Neural progenitor cell (in vitro differentiated cells): Measurements from ENCODE around the gene ATF6B. TPM values are rescaled to one million over a fixed set of nuclear protein-coding genes. Genes with fewer than 3 reads are reported as not detected.

ENCODE experiments used
- DNase-seq: peaks from one replicate; pipeline ENCODE4 v3.0.0-alpha.2; 2016; ENCODE audit warnings: low spot score
- H2AFZ ChIP-seq: fragments of 200-600 bp; sonication (generic); replicated peaks from 2 replicates; pipeline ENCODE4 v1.6.1; 2016; ENCODE audit warnings: antibody characterized with exemption
- H3F3A ChIP-seq: fragments of 200-600 bp; sonication (generic); 2 replicates; pipeline ENCODE4 v1.6.1; 2016; ENCODE audit warnings: antibody characterized with exemption, low read depth
- H3K27ac ChIP-seq: fragments of 200-600 bp; sonication (generic); 2 replicates; pipeline ENCODE4 v1.5.1; 2016; ENCODE audit warnings: mild to moderate bottlenecking
- H3K27me3 ChIP-seq: fragments of 200-600 bp; sonication (generic); 2 replicates; pipeline ENCODE4 v1.6.1; 2016; ENCODE audit warnings: mild to moderate bottlenecking, moderate library complexity
- H3K36me3 ChIP-seq: fragments of 200-600 bp; sonication (generic); 2 replicates; pipeline ENCODE4 v1.5.1; 2016
- H3K4me1 ChIP-seq: fragments of 200-600 bp; sonication (generic); 2 replicates; pipeline ENCODE4 v1.6.1; 2016; ENCODE audit warnings: mixed run types
- H3K4me2 ChIP-seq: fragments of 200-600 bp; sonication (generic); 2 replicates; pipeline ENCODE4 v1.6.1; 2016
- H3K4me3 ChIP-seq: fragments of 200-600 bp; sonication (generic); 2 replicates; pipeline ENCODE4 v1.5.1; 2016
- H3K79me2 ChIP-seq: fragments of 200-600 bp; sonication (generic); 2 replicates; pipeline ENCODE4 v1.6.1; 2016; ENCODE audit warnings: low read depth
- H3K9ac ChIP-seq: fragments of 200-600 bp; sonication (generic); 2 replicates; pipeline ENCODE4 v1.6.1; 2016
- H3K9me3 ChIP-seq: fragments of 200-600 bp; sonication (generic); 2 replicates; pipeline ENCODE4 v1.5.1; 2016; ENCODE audit warnings: low read depth
- H4K20me1 ChIP-seq: fragments of 200-600 bp; sonication (generic); 2 replicates; pipeline ENCODE4 v1.6.1; 2016; ENCODE audit warnings: low read depth
- H3K27ac Mint-ChIP-seq: 3 replicates; pipeline ENCODE4 v1.8.0; 2021; ENCODE audit warnings: mixed read lengths
- H3K27me3 Mint-ChIP-seq: 2 replicates; pipeline ENCODE4 v1.8.0; 2022; ENCODE audit warnings: low read depth, mild to moderate bottlenecking, inconsistent platforms, moderate library complexity, mixed read lengths; ENCODE audit not compliant: insufficient read depth
- H3K36me3 Mint-ChIP-seq: 3 replicates; pipeline ENCODE4 v1.8.0; 2021; ENCODE audit warnings: mixed read lengths
- H3K4me1 Mint-ChIP-seq: 3 replicates; pipeline ENCODE4 v1.8.0; 2021; ENCODE audit warnings: mixed read lengths
- H3K4me3 Mint-ChIP-seq: 3 replicates; pipeline ENCODE4 v1.8.0; 2021; ENCODE audit warnings: mild to moderate bottlenecking, moderate library complexity, mixed read lengths
- H3K9me3 Mint-ChIP-seq: 3 replicates; pipeline ENCODE4 v1.8.0; 2020; ENCODE audit warnings: mixed read lengths
- CTCF ChIP-seq: fragments of 200-600 bp; sonication (generic); IDR thresholded peaks from 2 replicates; pipeline ENCODE4 v1.5.1; 2017; ENCODE audit warnings: antibody characterized with exemption, mild to moderate bottlenecking
- EZH2 ChIP-seq: fragments of 200-600 bp; sonication (generic); IDR thresholded peaks from 2 replicates; pipeline ENCODE4 v1.6.1; 2017; ENCODE audit warnings: antibody characterized with exemption, mild to moderate bottlenecking, moderate library complexity
- EZH2phosphoT487 ChIP-seq: fragments of 200-600 bp; sonication (generic); IDR thresholded peaks from 2 replicates; pipeline ENCODE4 v1.6.1; 2017; ENCODE audit warnings: antibody characterized with exemption
- total RNA-seq: library from RNA; depleted of rRNA; stranded (reverse); fragments of >200 nt; gene quantifications from 2 replicates; pipeline ENCODE4 v1.2.3, GENCODE V29; 2015; ENCODE audit warnings: low replicate concordance

Gene ATF6B
- total RNA-seq, 1 donor from 2014 or later, result 19.4 TPM

DNA sequence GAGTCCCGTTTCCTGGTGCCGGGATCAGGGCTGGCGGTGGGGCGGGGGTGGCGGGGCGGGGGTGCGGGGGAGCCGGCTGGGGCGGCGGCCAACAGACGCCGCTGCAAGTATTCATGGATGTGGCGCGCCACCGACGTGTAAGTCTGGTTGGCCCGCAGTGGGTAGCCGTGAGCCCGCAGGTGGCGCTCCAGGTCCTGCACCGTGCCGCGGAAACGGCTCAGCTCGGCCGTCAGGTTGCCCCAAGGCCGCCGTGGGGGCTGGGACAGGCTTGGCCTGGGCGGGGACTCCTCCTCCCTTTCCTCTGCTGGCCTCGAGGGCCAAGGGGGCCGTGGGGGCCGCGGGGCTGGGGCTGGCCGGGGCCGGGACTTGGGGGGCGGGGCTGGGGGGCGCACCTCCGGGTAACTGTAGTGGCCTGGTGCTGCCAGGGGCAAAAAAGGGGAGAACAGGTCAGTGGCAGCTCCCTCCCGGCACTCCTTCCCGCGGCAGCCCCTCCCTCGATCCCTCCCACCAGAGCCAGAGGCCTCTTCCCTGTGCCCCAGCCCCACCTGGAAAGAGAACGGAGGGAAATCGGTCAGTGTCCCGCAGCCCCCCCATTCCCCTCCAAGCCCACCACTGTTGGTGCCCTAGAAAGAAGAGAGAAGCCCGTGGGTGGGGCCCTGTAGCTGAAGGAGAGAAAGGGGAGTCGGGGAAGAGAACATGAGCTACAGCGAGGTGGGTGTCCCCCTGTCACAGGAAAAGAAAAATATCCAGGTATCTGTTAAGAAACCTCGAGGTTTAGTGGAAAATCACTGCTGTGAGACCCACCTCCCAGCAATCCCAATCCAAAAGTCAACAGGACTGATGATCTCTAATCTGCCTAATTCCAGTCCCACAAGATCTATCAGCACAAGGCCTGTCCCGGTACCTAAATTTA is 40.2 kb downstream of the ATF6B start:
- peaks cover 5% of the 10 kb centered on the region for H3K4me1 ChIP-seq
- Mint-ChIP-seq H3K9me3 (no peaks in the 10 kb centered on the region), H3K4me3 (peak overlapping the region; percentile 18), H3K27ac (peak overlapping the region; percentile 22), H3K36me3 (no peaks in the 10 kb centered on the region), H3K4me1 (peaks cover 4% of the 10 kb centered on the region), H3K27me3 (peaks cover 11% of the 10 kb centered on the region)
- peaks cover 7% of the 10 kb centered on the region for H3F3A ChIP-seq
- no peaks in the 10 kb centered on the region for H3K79me2 ChIP-seq
- peaks cover 14% of the 10 kb centered on the region for H3K27me3 ChIP-seq
- H3K9me3 ChIP-seq, result no peaks in the 10 kb centered on the region
- no peak for TF ChIP-seq EZH2phosphoT487
- peak; percentile 66 for TF ChIP-seq CTCF
- no peak overlapping the region for H3K9ac ChIP-seq
- peak overlapping the region; percentile 84 for H2AFZ ChIP-seq
- peak; percentile 94 for DNase-seq
- no peaks in the 10 kb centered on the region for H4K20me1 ChIP-seq
- H3K27ac ChIP-seq, result no peak overlapping the region
- H3K36me3 ChIP-seq, result no peaks in the 10 kb centered on the region
- H3K4me2 ChIP-seq, result peak overlapping the region; percentile 76
- peak overlapping the region; percentile 32 for H3K4me3 ChIP-seq

DNA sequence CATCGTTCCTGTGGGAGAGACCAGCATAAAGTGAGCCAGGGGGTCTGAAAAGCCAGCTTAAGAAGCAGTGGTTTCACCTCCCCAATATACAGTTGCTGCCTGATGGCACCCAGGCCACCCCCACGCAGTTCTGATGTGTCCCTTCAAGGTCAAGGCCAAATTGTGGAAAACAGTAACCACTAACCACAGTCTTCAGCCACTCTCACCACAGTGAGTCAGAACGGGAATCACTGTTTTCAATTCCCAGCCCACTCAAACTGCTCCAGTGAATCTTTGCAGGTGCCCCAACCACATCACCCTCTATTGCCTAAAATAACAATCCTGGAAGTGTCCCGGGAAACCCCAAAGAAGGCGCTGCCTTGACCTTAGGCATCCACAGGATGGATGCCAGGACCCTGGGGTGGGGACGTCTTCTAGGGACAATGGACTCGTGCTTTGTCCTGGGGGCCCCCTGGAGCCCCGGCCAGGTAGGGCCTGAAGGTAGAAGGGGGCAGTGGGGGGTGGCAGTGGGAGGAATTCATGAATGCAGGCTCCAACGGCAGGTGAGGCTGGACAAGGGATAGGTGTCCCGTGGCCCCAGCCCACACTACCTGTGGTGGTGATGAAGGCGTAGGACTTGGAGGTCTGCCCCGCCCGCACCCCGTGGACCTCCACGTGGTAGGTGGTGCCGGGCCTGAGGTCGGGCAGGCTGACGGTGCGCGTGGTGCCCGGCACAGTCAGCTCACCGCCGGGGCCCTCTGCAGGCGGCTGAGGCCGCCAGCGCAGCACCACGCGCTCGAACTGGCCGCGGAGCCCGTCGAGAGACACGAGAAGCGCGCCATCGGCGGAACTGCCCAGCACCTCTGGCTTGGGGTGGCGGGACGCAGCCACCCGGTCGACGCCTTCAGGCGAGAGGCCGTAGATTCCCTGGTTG is 41.1 kb downstream of the ATF6B start:
- H2AFZ ChIP-seq, result peak overlapping the region; percentile 84
- no peaks in the 10 kb centered on the region for H3K9me3 Mint-ChIP-seq
- H3K36me3 Mint-ChIP-seq, result no peaks in the 10 kb centered on the region
- H3K36me3 ChIP-seq, result no peaks in the 10 kb centered on the region
- no peak overlapping the region for H3K27ac Mint-ChIP-seq
- H3K79me2 ChIP-seq, result no peaks in the 10 kb centered on the region
- DNase-seq, result no peak
- peaks cover 4% of the 10 kb centered on the region for H3K4me1 Mint-ChIP-seq
- H3K27ac ChIP-seq, result no peak overlapping the region
- H3K4me3 ChIP-seq, result peak overlapping the region; percentile 32
- peak overlapping the region; percentile 76 for H3K4me2 ChIP-seq
- H3K4me3 Mint-ChIP-seq, result no peak overlapping the region
- no peak overlapping the region for H3K9ac ChIP-seq
- H3K27me3 ChIP-seq, result peaks cover 14% of the 10 kb centered on the region
- TF ChIP-seq CTCF (no peak), EZH2 (no peak), EZH2phosphoT487 (no peak)
- no peaks in the 10 kb centered on the region for H3K9me3 ChIP-seq
- H4K20me1 ChIP-seq, result no peaks in the 10 kb centered on the region
- peaks cover 11% of the 10 kb centered on the region for H3K27me3 Mint-ChIP-seq
- peaks cover 5% of the 10 kb centered on the region for H3K4me1 ChIP-seq
- peaks cover 7% of the 10 kb centered on the region for H3F3A ChIP-seq

DNA sequence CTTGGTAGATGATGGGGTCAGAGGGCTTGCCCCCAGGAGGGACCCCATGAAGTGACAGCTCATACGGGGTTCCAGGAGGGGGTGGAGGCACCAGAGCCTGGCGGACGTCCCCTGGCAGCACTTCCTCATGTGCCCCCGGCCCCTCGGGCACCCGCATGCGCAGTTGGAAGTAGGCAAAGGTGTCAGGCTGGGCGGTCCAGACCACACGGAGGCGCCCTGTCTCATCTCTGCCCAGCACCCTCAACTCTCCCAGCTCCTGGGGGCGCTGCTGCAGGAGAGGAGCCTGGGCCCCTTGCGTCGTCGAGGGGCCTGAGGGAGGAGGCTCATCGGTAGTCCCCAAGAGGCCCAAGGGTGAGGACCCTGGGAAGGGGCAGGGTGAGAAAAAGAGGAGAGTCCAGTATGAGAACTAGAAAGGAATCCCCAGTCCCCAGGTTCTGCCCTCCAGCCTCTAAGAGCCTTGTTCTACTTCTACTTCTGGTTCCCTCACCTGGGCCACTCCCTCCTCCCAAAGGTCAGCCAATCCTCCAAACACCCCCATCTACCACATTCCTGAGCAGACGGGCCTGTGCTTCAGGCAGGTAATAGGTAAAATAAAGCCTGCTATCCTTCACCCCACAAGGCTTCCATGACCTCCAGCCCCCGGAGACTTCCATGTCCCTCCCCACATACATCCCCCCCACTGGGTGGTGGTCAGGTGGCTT is 42.1 kb downstream of the ATF6B start:
- Histone ChIP-seq H3K36me3 (no peaks in the 10 kb centered on the region), H3K4me1 (peaks cover 5% of the 10 kb centered on the region), H3K27me3 (peaks cover 14% of the 10 kb centered on the region), H3K9ac (no peak overlapping the region), H3K9me3 (no peaks in the 10 kb centered on the region), H4K20me1 (no peaks in the 10 kb centered on the region), H3K4me3 (no peak overlapping the region), H3K4me2 (no peak overlapping the region), H3F3A (peaks cover 7% of the 10 kb centered on the region), H3K79me2 (no peaks in the 10 kb centered on the region), H3K27ac (no peak overlapping the region), H2AFZ (no peak overlapping the region)
- TF ChIP-seq CTCF (no peak), EZH2 (no peak), EZH2phosphoT487 (no peak)
- DNase-seq, result no peak
- Mint-ChIP-seq H3K27me3 (peaks cover 11% of the 10 kb centered on the region), H3K9me3 (no peaks in the 10 kb centered on the region), H3K36me3 (no peaks in the 10 kb centered on the region), H3K4me3 (no peak overlapping the region), H3K4me1 (peaks cover 6% of the 10 kb centered on the region), H3K27ac (no peak overlapping the region)
